Stimulated activated CD4-positive, alpha-beta T cell treated with anti-CD3 and anti-CD28 coated beads, Interleukin-4, amount 100 ng/mL, for 48 hours (primary cell): Measurements from ENCODE around the gene TCF12.

ENCODE experiments used
- DNase-seq, 2 donors: peaks; one replicate each; pipeline ENCODE4 v3.0.0-alpha.2; 2020; ENCODE audit warnings: low read depth in 2 of 2

The TCF12 gene

GRCh38 chr15:57251941-57252340, 333.5 kb downstream of the TCF12 start:
- no peak for DNase-seq

DNA sequence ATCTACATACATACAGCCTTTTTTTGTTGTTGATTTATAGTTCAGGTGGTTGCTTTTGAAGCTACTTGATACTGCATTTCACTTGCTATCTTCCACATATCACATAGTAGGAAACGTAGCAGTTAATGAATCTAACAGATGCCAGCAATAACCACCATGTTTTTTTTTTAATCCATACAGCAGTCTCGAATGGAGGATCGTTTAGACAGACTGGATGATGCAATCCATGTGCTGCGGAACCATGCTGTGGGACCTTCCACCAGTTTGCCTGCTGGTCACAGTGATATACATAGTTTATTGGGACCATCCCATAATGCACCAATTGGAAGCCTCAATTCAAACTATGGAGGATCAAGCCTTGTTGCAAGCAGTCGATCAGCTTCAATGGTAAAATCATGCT, 334.6 kb downstream of the TCF12 start:
- no peak for DNase-seq

GRCh38 chr15:57253500-57253899, 335.1 kb downstream of the TCF12 start:
- no peak for DNase-seq

- DNase-seq = no peak
Measured at GRCh38 chr15:57255751-57256341, 337.4 kb downstream of the TCF12 start.

- no peak for DNase-seq
Measured at GRCh38 chr15:57256939-57257338, 338.5 kb downstream of the TCF12 start.

- no peak for DNase-seq
Measured at GRCh38 chr15:57259568-57260040, 341.2 kb downstream of the TCF12 start.

- DNase-seq = no peak
Measured at GRCh38 chr15:57263520-57263919, 345.1 kb downstream of the TCF12 start.

GRCh38 chr15:57272771-57273357, 354.4 kb downstream of the TCF12 start:
- no peak for DNase-seq

DNA sequence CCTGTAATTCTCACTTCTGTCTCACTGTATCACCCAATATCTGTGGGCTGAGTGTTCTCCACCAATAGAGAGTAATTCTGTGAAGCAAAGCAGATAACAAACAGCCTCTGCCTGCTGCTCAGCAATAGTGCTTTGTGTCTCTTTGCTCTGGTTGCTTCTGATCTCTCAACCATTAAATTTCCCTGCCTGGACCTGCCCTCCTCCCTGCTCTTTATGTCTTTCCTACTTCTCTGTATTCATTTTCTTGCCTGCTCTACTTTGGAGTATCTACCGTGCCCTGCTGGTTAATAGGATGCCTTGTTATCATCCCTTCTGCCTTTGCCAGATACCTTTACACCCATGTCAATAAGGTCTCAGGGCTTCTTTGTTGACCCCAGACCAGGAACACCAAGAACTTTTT, 355.0 kb downstream of the TCF12 start:
- DNase-seq = no peak

DNA sequence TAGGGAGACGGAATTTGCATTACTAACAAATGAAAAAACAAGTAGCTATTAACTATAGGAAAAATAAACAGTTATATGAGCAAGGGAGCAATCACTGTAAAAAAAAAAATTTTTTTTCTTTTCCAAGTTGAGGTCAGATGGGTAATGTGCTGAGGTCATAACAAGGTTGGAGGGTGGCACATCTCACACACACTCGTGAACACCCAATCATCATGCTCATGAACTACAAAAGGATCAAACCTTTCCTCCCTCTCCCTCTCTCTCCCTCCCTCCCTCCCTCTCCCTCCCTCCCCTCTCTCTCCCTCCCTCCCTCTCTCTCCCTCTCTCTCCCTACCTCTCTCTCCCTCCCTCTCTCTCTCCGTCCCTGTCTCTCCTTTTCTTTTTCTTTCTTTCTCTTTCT, 360.0 kb downstream of the TCF12 start:
- DNase-seq = no peak

DNA sequence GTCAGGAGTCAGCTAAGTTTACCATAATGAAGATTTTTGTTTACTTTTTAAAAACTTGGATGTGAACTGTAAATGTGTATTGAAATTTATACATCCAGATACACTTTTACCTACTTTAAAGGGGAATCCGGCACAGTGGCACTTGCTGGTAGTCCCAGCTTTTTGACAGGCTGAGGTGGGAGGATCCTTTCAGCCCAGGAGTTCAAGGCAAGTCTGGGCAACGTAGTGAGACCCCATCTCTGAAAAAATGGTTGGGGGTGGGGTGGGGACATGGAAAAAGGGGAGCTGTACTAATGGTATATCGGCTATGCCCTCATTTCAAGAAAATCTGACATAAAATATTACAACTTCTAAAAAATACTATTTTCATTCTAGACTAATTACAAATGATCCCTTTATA, 362.0 kb downstream of the TCF12 start:
- DNase-seq = no peak

- DNase-seq = no peak
Measured at GRCh38 chr15:57281321-57281720, 362.9 kb downstream of the TCF12 start.

DNA sequence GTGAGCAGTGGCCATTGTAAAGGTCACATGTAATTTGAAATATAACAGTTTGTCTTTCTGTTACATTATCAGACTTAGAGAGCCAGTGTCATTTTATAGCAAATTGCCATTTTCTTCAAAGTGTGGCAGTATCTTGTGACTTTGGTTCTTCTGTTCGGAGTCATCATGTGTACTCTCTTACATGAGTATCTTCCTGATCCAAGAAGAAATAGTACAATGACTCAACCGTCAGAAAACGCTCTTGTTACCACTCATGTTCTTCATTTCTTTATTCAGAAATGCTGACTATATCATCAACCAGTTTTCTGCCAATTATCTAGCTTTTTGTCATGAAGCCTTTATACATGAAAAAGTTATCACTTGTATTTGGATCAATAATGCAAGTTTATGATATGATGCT, 364.2 kb downstream of the TCF12 start:
- DNase-seq = no peak

DNA sequence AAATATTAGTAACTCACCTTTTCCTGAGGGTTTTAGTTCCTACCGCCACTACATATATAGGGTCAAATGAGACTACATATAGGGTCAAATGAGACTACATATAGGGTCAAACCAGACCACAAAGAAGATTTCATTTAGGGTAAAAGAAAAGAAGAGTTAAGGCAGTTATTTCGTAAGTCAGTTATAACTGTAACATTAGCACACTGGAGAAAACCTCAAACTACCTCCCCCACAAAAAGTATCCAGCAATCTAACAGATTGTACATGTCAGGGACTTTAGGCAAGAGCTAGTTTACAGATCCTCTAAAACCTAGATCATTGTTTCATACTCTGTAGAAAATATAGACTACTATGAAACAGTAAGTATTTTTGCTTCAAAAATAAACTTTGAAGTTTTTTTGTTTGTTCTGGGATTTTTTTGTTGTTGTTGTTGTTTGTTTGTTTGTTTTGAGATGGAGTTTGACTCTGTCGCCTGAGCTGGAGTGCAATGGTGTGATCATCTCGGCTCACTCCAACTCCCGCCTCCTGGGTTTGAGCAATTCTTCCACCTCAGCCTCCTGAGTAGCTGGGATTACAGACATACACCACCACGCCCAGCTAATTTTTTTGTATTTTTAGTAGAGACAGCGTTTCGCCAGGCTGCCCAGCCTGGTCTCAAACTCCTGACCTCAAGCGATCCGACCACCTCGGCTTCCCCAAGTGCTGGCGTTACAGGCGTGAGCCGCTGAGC, 365.5 kb downstream of the TCF12 start:
- DNase-seq = no peak

- no peak for DNase-seq
Measured at GRCh38 chr15:57284535-57284934, 366.1 kb downstream of the TCF12 start.

GRCh38 chr15:57285386-57285785, 366.9 kb downstream of the TCF12 start:
- no peak for DNase-seq

- DNase-seq = no peak
Measured at GRCh38 chr15:57286446-57287122, 368.1 kb downstream of the TCF12 start.

- no peak for DNase-seq
Measured at GRCh38 chr15:57287123-57287521, 368.7 kb downstream of the TCF12 start.

- DNase-seq = no peak
Measured at GRCh38 chr15:57288926-57289580, 370.6 kb downstream of the TCF12 start.

GRCh38 chr15:57290187-57290586, 371.7 kb downstream of the TCF12 start:
- no peak for DNase-seq

DNA sequence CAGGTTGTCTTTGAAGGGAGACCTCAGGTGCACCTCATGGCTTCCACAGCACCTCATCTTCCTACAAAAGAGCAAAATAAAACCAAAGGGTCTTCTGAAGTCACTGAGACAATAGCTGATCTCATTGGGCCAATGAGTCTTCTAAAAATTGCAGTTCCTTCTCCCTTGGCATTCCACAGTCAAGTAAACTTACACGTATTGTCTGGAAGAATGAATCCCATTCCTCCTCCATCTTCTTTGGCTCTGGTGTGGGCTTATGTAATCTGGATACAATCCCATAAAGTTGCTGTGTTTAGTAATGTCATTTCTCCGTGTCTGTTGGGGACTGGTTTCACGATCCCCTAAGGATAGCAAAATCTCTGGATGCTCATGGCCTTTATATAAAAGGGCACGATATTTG, 372.4 kb downstream of the TCF12 start:
- DNase-seq = no peak
